ENCODE data around the gene SMG6. TPM values are rescaled to one million over a fixed set of nuclear protein-coding genes. Genes with fewer than 3 reads are reported as not detected.

SMG6 gene
- total RNA-seq, 1 donor from 2014 or later, result 28.8 TPM

- no peak for DNase-seq
- H3K4me3 ChIP-seq, result no peak overlapping the region
- H3K4me1 ChIP-seq, result peaks cover 12% of the 10 kb centered on the region
- no peaks in the 10 kb centered on the region for H3K27me3 ChIP-seq
- H3K27ac ChIP-seq, result peak overlapping the region; percentile 7
- no peaks in the 10 kb centered on the region for H3K36me3 ChIP-seq
- intact Hi-C loops (cut with DNase I), result no loop called here
- H3K9me3 ChIP-seq, result no peaks in the 10 kb centered on the region
- TF ChIP-seq CTCF (IDR thresholded peaks at IDR 0.05), result no peak
- ATAC-seq, result no peak
These were observed 80.0 kb downstream of the SMG6 start for GRCh38 chr17:2223617-2223927.

- intact Hi-C loops (cut with DNase I), result no loop called here
- Histone ChIP-seq H3K27me3 (no peaks in the 10 kb centered on the region), H3K27ac (peak overlapping the region; percentile 7), H3K9me3 (no peaks in the 10 kb centered on the region), H3K36me3 (no peaks in the 10 kb centered on the region), H3K4me1 (peaks cover 12% of the 10 kb centered on the region), H3K4me3 (no peak overlapping the region)
- ATAC-seq (peak; percentile 77), DNase-seq (no peak)
- TF ChIP-seq CTCF (IDR thresholded peaks at IDR 0.05), result no peak
These were observed 80.5 kb downstream of the SMG6 start for GRCh38 chr17:2222901-2223616.

GRCh38 chr17:2222301-2222700, 81.3 kb downstream of the SMG6 start:
- intact Hi-C loops (cut with DNase I), result no loop called here
- Histone ChIP-seq H3K36me3 (no peaks in the 10 kb centered on the region), H3K4me3 (no peak overlapping the region), H3K27me3 (no peaks in the 10 kb centered on the region), H3K27ac (peak overlapping the region; percentile 7), H3K9me3 (no peaks in the 10 kb centered on the region), H3K4me1 (peaks cover 12% of the 10 kb centered on the region)
- no peak for TF ChIP-seq CTCF (IDR thresholded peaks at IDR 0.05)
- no peak for ATAC-seq
- DNase-seq, result no peak

GRCh38 chr17:2218426-2218825, 85.2 kb downstream of the SMG6 start:
- Histone ChIP-seq H3K27ac (no peak overlapping the region), H3K4me1 (peaks cover 44% of the 10 kb centered on the region), H3K36me3 (no peaks in the 10 kb centered on the region), H3K4me3 (no peak overlapping the region), H3K27me3 (no peaks in the 10 kb centered on the region), H3K9me3 (no peaks in the 10 kb centered on the region)
- ATAC-seq (no peak), DNase-seq (no peak)
- intact Hi-C loops (cut with DNase I), result no loop called here
- no peak for TF ChIP-seq CTCF (IDR thresholded peaks at IDR 0.05)

GRCh38 chr17:2215616-2216364, 87.8 kb downstream of the SMG6 start:
- Histone ChIP-seq H3K27ac (peak overlapping the region; percentile 83), H3K36me3 (no peaks in the 10 kb centered on the region), H3K27me3 (no peaks in the 10 kb centered on the region), H3K9me3 (no peaks in the 10 kb centered on the region), H3K4me3 (peak overlapping the region; percentile 33), H3K4me1 (peaks cover 44% of the 10 kb centered on the region)
- peak; percentile 76 for ATAC-seq
- intact Hi-C loops (cut with DNase I), result no loop called here
- no peak for TF ChIP-seq CTCF (IDR thresholded peaks at IDR 0.05)
- peak; percentile 74 for DNase-seq
